IMR-90 (cell line): ENCODE results near the gene CCDC148. TPM values are rescaled to one million over a fixed set of nuclear protein-coding genes. Genes with fewer than 3 reads are reported as not detected.

Experiments used
- ATAC-seq: fragments of 200-7000 bp; cut with Tn5 transposase; 2 replicates; pipeline ENCODE4 v1.9.1; 2020; ENCODE audit warnings: low read depth, mild to moderate bottlenecking, moderate library complexity
- BruUV-seq: library from RNA; stranded (reverse); fragments of 400-500 nt; replicated peaks from 2 replicates; lab custom pipeline; 2021; lab: Mats Ljungman, UMichigan
- CTCF ChIA-PET: fragments of 300-600 bp; formaldehyde crosslinking; extraction: SDS; loops from one replicate; lab custom pipeline; 2021; ENCODE audit warnings: antibody characterized with exemption; lab: Yijun Ruan, JAX
- POLR2A ChIA-PET: fragments of 300-600 bp; sonication (Branson Sonifier 250); formaldehyde crosslinking; loops from one replicate; lab custom pipeline; 2022; ENCODE audit warnings: antibody characterized with exemption; ENCODE audit not compliant: unreplicated experiment; lab: Charles Lee
- DNase-seq: peaks from one replicate; pipeline ENCODE4 v3.0.0; 2013
- H2AFZ ChIP-seq: replicated peaks from 2 replicates; pipeline ENCODE3; 2013; ENCODE audit warnings: low read length, mild to moderate bottlenecking; ENCODE audit not compliant: poor library complexity
- H2AK5ac ChIP-seq: 2 replicates; pipeline ENCODE4 v1.6.1; 2013; ENCODE audit warnings: low read depth, low read length, inconsistent platforms
- H2AK9ac ChIP-seq: replicated peaks from 2 replicates; pipeline ENCODE3; 2013; ENCODE audit warnings: mild to moderate bottlenecking, low read depth, low read length, moderate library complexity; ENCODE audit not compliant: poor library complexity
- H2BK120ac ChIP-seq: 2 replicates; pipeline ENCODE4 v1.6.1; 2013; ENCODE audit warnings: low read depth, low read length, inconsistent platforms
- H2BK15ac ChIP-seq: 3 replicates; pipeline ENCODE4 v1.6.1; 2013; ENCODE audit warnings: low read depth, low read length, inconsistent platforms
- H2BK20ac ChIP-seq: 2 replicates; pipeline ENCODE4 v1.6.1; 2013; ENCODE audit warnings: low read depth, mild to moderate bottlenecking, inconsistent platforms, low read length, moderate library complexity
- H2BK5ac ChIP-seq: 2 replicates; pipeline ENCODE4 v1.6.1; 2013; ENCODE audit warnings: mild to moderate bottlenecking, low read depth, low read length, inconsistent platforms; ENCODE audit not compliant: poor library complexity, severe bottlenecking
- H3K14ac ChIP-seq: replicated peaks from 2 replicates; pipeline ENCODE4 v1.6.1; 2013; ENCODE audit warnings: low read depth, low read length, inconsistent platforms
- H3K18ac ChIP-seq: 2 replicates; pipeline ENCODE4 v1.6.1; 2013; ENCODE audit warnings: low read depth, low read length, control low read depth
- H3K23ac ChIP-seq: 2 replicates; pipeline ENCODE4 v1.6.1; 2013; ENCODE audit warnings: low read depth, low read length, inconsistent platforms
- H3K27ac ChIP-seq: 2 replicates; pipeline ENCODE4 v1.5.1; 2013; ENCODE audit warnings: mild to moderate bottlenecking, control low read depth, low read length; ENCODE audit not compliant: insufficient read depth
- H3K27me3 ChIP-seq: 2 replicates; pipeline ENCODE4 v1.6.1; 2013; ENCODE audit warnings: low read length; ENCODE audit not compliant: control insufficient read depth, insufficient read depth
- H3K36me3 ChIP-seq: 2 replicates; pipeline ENCODE4 v1.6.1; 2013; ENCODE audit warnings: low read length, mixed read lengths; ENCODE audit not compliant: control insufficient read depth, insufficient read depth
- H3K4ac ChIP-seq: 2 replicates; pipeline ENCODE4 v1.6.1; 2013; ENCODE audit warnings: low read depth, low read length, inconsistent platforms
- H3K4me1 ChIP-seq: 2 replicates; pipeline ENCODE4 v1.6.1; 2013; ENCODE audit warnings: low read length, mixed read lengths; ENCODE audit not compliant: control insufficient read depth, insufficient read depth
- H3K4me2 ChIP-seq: 2 replicates; pipeline ENCODE4 v1.6.1; 2013; ENCODE audit warnings: low read depth, mild to moderate bottlenecking, control low read depth, low read length, moderate library complexity
- H3K4me3 ChIP-seq: 2 replicates; pipeline ENCODE4 v1.5.1; 2013; ENCODE audit warnings: low read depth, mild to moderate bottlenecking, control low read depth, low read length, moderate library complexity; ENCODE audit not compliant: insufficient read depth
- H3K56ac ChIP-seq: 2 replicates; pipeline ENCODE4 v1.6.1; 2013; ENCODE audit warnings: low read length, inconsistent platforms; ENCODE audit not compliant: insufficient read depth; ENCODE audit errors: extremely low read depth
- H3K79me1 ChIP-seq, 2 experiments: 2 replicates each; pipeline ENCODE4 v1.6.1; 2013; ENCODE audit warnings: low read length in 2 of 2, inconsistent platforms in 1 of 2, low read depth in 1 of 2
- H3K9ac ChIP-seq: 2 replicates; pipeline ENCODE4 v1.6.1; 2013; ENCODE audit warnings: low read depth, low read length, control low read depth
- H3K9me1 ChIP-seq: 2 replicates; pipeline ENCODE4 v1.6.1; 2013; ENCODE audit warnings: low read length, inconsistent platforms; ENCODE audit not compliant: insufficient read depth
- H3K9me3 ChIP-seq: 2 replicates; pipeline ENCODE4 v1.6.1; 2013; ENCODE audit warnings: low read length; ENCODE audit not compliant: control insufficient read depth, insufficient read depth
- H4K20me1 ChIP-seq: 2 replicates; pipeline ENCODE4 v1.6.1; 2013; ENCODE audit warnings: low read length, inconsistent platforms; ENCODE audit not compliant: insufficient read depth
- H4K5ac ChIP-seq: 2 replicates; pipeline ENCODE4 v1.6.1; 2013; ENCODE audit warnings: mild to moderate bottlenecking, low read depth, low read length, control low read depth
- H4K8ac ChIP-seq, 2 experiments: 2 replicates each; pipeline ENCODE4 v1.6.1; 2013; ENCODE audit warnings: low read depth in 2 of 2, low read length in 2 of 2, control low read depth in 1 of 2, inconsistent platforms in 1 of 2
- H4K91ac ChIP-seq: 2 replicates; pipeline ENCODE4 v1.6.1; 2013; ENCODE audit warnings: low read depth, low read length, inconsistent platforms; ENCODE audit not compliant: insufficient read depth
- BHLHE40 ChIP-seq: fragments of 150-350 bp; IDR thresholded peaks from 2 replicates; pipeline ENCODE4 v1.6.1; 2016; ENCODE audit warnings: mild to moderate bottlenecking, low read depth, low read length
- CEBPB ChIP-seq: IDR thresholded peaks from 2 replicates; pipeline ENCODE4 v1.6.1; 2012; ENCODE audit warnings: low read depth, low read length, improper control_type of control experiment
- CHD1 ChIP-seq: IDR thresholded peaks from 2 replicates; pipeline ENCODE4 v1.6.1; 2012; ENCODE audit warnings: low read depth, low read length, improper control_type of control experiment
- FOS ChIP-seq: fragments of 150-350 bp; IDR thresholded peaks from 2 replicates; pipeline ENCODE4 v1.6.1; 2016; ENCODE audit warnings: low read depth, low read length
- MAFK ChIP-seq: IDR thresholded peaks from 2 replicates; pipeline ENCODE4 v1.6.1; 2012; ENCODE audit warnings: low read depth, low read length, improper control_type of control experiment
- MXI1 ChIP-seq: IDR thresholded peaks from 2 replicates; pipeline ENCODE4 v1.6.1; 2012; ENCODE audit warnings: low read depth, mild to moderate bottlenecking, low read length, moderate library complexity, borderline replicate concordance
- POLR2A ChIP-seq: IDR thresholded peaks from 2 replicates; pipeline ENCODE4 v1.6.1; 2012; ENCODE audit warnings: mild to moderate bottlenecking, low read depth, low read length
- RAD21 ChIP-seq: IDR thresholded peaks from 2 replicates; pipeline ENCODE4 v1.6.1; 2012; ENCODE audit warnings: low read length, improper control_type of control experiment
- RFX5 ChIP-seq: IDR thresholded peaks from 2 replicates; pipeline ENCODE4 v1.8.0; 2012; ENCODE audit warnings: low read depth, mild to moderate bottlenecking, low read length, moderate library complexity
- WGBS, 2 experiments: methylation state at CpG; one replicate each; pipeline versions ENCODE4 v1.1.5 to v1.1.7; 2013; ENCODE audit warnings: missing lambda C conversion rate in 2 of 2; ENCODE audit not compliant: insufficient read length in 1 of 2; ENCODE audit errors: extremely low coverage in 2 of 2; 5-methylcytosine and 5-hydroxymethylcytosine counted together
- dilution Hi-C: fragments of 300-500 bp; cut with HindIII; formaldehyde crosslinking; loops from one replicate; pipeline ENCODE4 v1.14.3; 2018; ENCODE audit warnings: low sequenced_read_pairs; ENCODE audit not compliant: unreplicated experiment
- in situ Hi-C: fragments of 300-500 bp; cut with MboI; formaldehyde crosslinking; loops from 3 replicates; pipeline ENCODE4 v1.14.3; 2019; ENCODE audit warnings: low sequenced_read_pairs, inconsistent platforms, mixed read lengths
- intact Hi-C: fragments of 100-400 bp; cut with micrococcal nuclease; formaldehyde crosslinking; loops from 2 replicates; pipeline ENCODE4 v1.10.0; 2022
- polyA plus RNA-seq, 3 experiments: library from polyadenylated mRNA; depleted of rRNA; stranded (reverse); fragments of >200 nt; gene quantifications; 2 replicates each; pipeline ENCODE4 v1.2.3, GENCODE V29; 2012; ENCODE audit warnings: low replicate concordance in 1 of 3
- total RNA-seq: library from RNA; depleted of rRNA; stranded (reverse); fragments of >200 nt; gene quantifications from 2 replicates; pipeline ENCODE4 v1.2.3, GENCODE V29; 2012
- TF ChIP-seq, protein P1 (sequence below): conservative IDR thresholded peaks from 2 replicates; pipeline ENCODE4 v1.5.1; 2012; ENCODE audit warnings: mild to moderate bottlenecking, low read depth, low read length, improper control_type of control experiment

The CCDC148 gene
- total and polyA plus RNA-seq, 2 of the 4 experiments (the other 2 are of a cell fraction): 0.18 to 0.31 TPM

DNA sequence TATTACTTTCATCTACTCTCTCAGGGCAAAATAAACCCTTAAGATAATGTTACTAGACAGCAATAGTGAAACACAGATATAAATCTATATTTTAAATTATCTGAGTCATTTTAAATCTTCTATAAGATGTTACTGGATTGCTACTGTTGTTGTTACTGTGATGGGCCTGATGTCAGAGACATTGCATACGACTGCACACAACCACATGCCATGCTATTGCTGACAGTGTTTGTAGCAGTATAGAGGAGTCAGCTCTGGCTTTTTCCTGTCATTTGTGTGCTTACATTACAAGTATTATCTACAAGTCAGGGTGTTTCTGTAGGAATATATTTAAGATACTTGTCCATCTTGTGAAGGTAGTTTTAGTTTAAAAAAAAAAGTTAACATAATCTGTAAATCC, 63.9 kb downstream of the CCDC148 start:
- H3K23ac ChIP-seq: no peak overlapping the region
- BruUV-seq: no TSS peak
- H3K79me1 ChIP-seq: no peaks in the 10 kb centered on the region
- H3K4me2 ChIP-seq: no peak overlapping the region
- H3K27me3 ChIP-seq: no peaks in the 10 kb centered on the region; the same call in 1 of the 2 replicates
- in situ Hi-C loops (no loop called here), dilution Hi-C loops (no loop called here), intact Hi-C loops (no loop called here)
- WGBS, 2 experiments: no CpG with 5 or more reads among the region's 1 CpG
- CTCF ChIA-PET: no interaction called here
- H3K9me3 ChIP-seq: no peaks in the 10 kb centered on the region
- H2BK20ac ChIP-seq: no peak overlapping the region
- H3K4me1 ChIP-seq: no peaks in the 10 kb centered on the region
- H3K27ac ChIP-seq: no peak overlapping the region
- no peak for ATAC-seq
- no peak overlapping the region for H4K5ac ChIP-seq
- no peak overlapping the region for H3K4me3 ChIP-seq
- no peak overlapping the region for H2AK9ac ChIP-seq
- H3K9ac ChIP-seq: no peak overlapping the region
- no peaks in the 10 kb centered on the region for H3K9me1 ChIP-seq
- POLR2A ChIA-PET: no interaction called here
- TF ChIP-seq RAD21: no peak
- TF ChIP-seq MAFK: no peak
- no peak for TF ChIP-seq CEBPB
- TF ChIP-seq RFX5: no peak
- no peak for TF ChIP-seq CHD1
- no peak for TF ChIP-seq BHLHE40
- no peak for TF ChIP-seq FOS
- no peak for TF ChIP-seq POLR2A
- TF ChIP-seq, protein P1, sequence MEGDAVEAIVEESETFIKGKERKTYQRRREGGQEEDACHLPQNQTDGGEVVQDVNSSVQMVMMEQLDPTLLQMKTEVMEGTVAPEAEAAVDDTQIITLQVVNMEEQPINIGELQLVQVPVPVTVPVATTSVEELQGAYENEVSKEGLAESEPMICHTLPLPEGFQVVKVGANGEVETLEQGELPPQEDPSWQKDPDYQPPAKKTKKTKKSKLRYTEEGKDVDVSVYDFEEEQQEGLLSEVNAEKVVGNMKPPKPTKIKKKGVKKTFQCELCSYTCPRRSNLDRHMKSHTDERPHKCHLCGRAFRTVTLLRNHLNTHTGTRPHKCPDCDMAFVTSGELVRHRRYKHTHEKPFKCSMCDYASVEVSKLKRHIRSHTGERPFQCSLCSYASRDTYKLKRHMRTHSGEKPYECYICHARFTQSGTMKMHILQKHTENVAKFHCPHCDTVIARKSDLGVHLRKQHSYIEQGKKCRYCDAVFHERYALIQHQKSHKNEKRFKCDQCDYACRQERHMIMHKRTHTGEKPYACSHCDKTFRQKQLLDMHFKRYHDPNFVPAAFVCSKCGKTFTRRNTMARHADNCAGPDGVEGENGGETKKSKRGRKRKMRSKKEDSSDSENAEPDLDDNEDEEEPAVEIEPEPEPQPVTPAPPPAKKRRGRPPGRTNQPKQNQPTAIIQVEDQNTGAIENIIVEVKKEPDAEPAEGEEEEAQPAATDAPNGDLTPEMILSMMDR: no peak
- no peak for TF ChIP-seq MXI1
- H4K20me1 ChIP-seq: no peaks in the 10 kb centered on the region
- no peak overlapping the region for H2BK5ac ChIP-seq
- DNase-seq: no peak
- no peak overlapping the region for H4K8ac ChIP-seq
- no peak overlapping the region for H2BK120ac ChIP-seq
- H3K18ac ChIP-seq: no peak overlapping the region
- no peak overlapping the region for H4K91ac ChIP-seq
- no peak overlapping the region for H3K4ac ChIP-seq
- no peak overlapping the region for H3K56ac ChIP-seq
- H3K36me3 ChIP-seq: no peaks in the 10 kb centered on the region
- no peak overlapping the region for H2BK15ac ChIP-seq
- H2AFZ ChIP-seq: no peak overlapping the region
- no peak overlapping the region for H3K14ac ChIP-seq
- no peak overlapping the region for H2AK5ac ChIP-seq
